ENCODE measurements around the gene DNAH8.

DNA sequence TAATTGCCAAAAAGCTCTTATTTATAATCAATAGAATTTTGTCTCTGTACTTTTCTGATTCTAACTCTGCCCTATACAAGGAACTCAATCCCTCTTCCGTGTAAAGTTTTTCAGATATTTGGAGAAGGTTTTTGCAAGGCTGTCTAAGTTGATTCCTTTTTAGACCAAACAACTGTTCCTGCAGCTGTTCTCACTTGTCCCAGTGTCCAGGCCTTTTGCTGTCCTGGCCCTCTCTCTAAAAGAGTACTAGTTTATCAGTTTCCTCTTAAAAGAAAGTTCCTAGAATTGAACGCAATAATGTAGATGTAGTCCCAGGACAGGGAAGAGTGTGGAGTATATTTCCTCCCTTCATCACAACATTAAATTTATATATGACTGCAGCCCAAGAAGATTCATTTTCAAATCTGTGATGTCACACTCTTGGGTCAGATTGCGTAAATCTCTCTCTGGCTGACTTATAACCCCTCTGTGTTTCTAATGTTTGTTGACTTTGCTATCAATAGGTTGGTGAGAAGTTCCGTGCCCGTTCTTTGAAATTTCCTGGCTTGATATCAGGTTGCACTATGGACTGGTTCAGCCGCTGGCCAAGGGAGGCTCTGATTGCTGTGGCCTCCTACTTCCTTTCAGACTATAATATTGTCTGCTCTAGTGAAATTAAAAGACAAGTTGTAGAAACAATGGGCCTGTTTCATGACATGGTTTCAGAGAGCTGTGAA is 194.1 kb downstream of the DNAH8 start:
- no peak for TF ChIP-seq SMC3 (IDR thresholded peaks at IDR 0.05; ENCODE audit: low read depth, low read length)
- TF ChIP-seq CTCF (IDR thresholded peaks at IDR 0.05): no peak
- TF ChIP-seq EZH2phosphoT487 (IDR thresholded peaks at IDR 0.05; ENCODE audit: borderline replicate concordance, low read depth): no peak
